WTC11 (cell line): ENCODE data around the gene EIF1B.

ENCODE experiments used
- GABPB1 ChIP-seq: sonication (generic); formaldehyde crosslinking; IDR thresholded peaks from 2 replicates; pipeline ENCODE4 v1.8.1; 2023; ENCODE audit warnings: mild to moderate bottlenecking, missing genetic modification reagents
- IRF2 ChIP-seq: sonication (generic); formaldehyde crosslinking; IDR thresholded peaks from 2 replicates; pipeline ENCODE4 v1.8.0; 2022; ENCODE audit warnings: low read depth, missing genetic modification reagents, borderline replicate concordance
- TEAD1 ChIP-seq: sonication (generic); formaldehyde crosslinking; IDR thresholded peaks from 2 replicates; pipeline ENCODE4 v1.8.0; 2022; ENCODE audit warnings: mild to moderate bottlenecking, missing genetic modification reagents
- TEAD4 ChIP-seq: sonication (generic); formaldehyde crosslinking; IDR thresholded peaks from 2 replicates; pipeline ENCODE4 v1.8.0; 2022; ENCODE audit warnings: mild to moderate bottlenecking, missing genetic modification reagents
- ZBTB21 ChIP-seq: sonication (generic); formaldehyde crosslinking; IDR thresholded peaks from 2 replicates; pipeline ENCODE4 v1.8.1; 2023; ENCODE audit warnings: mild to moderate bottlenecking, missing genetic modification reagents, borderline replicate concordance
- TF ChIP-seq, protein P1 (sequence below): fragments of 200-600 bp; IDR thresholded peaks from 2 replicates; pipeline ENCODE4 v1.8.0; 2022; ENCODE audit warnings: antibody characterized with exemption
- TF ChIP-seq, protein P2 (sequence below): sonication (generic); formaldehyde crosslinking; IDR thresholded peaks from 2 replicates; pipeline ENCODE4 v1.8.0; 2022; ENCODE audit warnings: mild to moderate bottlenecking, missing genetic modification reagents
- TF ChIP-seq, protein P3 (sequence below): sonication (generic); formaldehyde crosslinking; IDR thresholded peaks from 2 replicates; pipeline ENCODE4 v1.8.1; 2023; ENCODE audit warnings: mild to moderate bottlenecking, moderate library complexity, missing genetic modification reagents
- TF ChIP-seq, protein P4 (sequence below): sonication (generic); formaldehyde crosslinking; conservative IDR thresholded peaks from 2 replicates; pipeline ENCODE4 v1.8.1; 2022; ENCODE audit warnings: mild to moderate bottlenecking, missing genetic modification reagents
- TF ChIP-seq, protein P5 (sequence below): sonication (generic); formaldehyde crosslinking; IDR thresholded peaks from 2 replicates; pipeline ENCODE4 v1.8.0; 2022; ENCODE audit warnings: mild to moderate bottlenecking, missing genetic modification reagents
- TF ChIP-seq, protein P6 (sequence below): sonication (generic); formaldehyde crosslinking; conservative IDR thresholded peaks from 2 replicates; pipeline ENCODE4 v1.8.1; 2023; ENCODE audit warnings: mild to moderate bottlenecking, low read depth, missing genetic modification reagents, moderate library complexity
- TF ChIP-seq, protein P7 (sequence below): sonication (generic); formaldehyde crosslinking; IDR thresholded peaks from 2 replicates; pipeline ENCODE4 v1.8.1; 2023; ENCODE audit warnings: mild to moderate bottlenecking, missing genetic modification reagents
- TF ChIP-seq, protein P8 (sequence below): sonication (generic); formaldehyde crosslinking; IDR thresholded peaks from 2 replicates; pipeline ENCODE4 v1.8.1; 2022; ENCODE audit warnings: low read depth, mild to moderate bottlenecking, moderate library complexity, missing genetic modification reagents, borderline replicate concordance

DNA sequence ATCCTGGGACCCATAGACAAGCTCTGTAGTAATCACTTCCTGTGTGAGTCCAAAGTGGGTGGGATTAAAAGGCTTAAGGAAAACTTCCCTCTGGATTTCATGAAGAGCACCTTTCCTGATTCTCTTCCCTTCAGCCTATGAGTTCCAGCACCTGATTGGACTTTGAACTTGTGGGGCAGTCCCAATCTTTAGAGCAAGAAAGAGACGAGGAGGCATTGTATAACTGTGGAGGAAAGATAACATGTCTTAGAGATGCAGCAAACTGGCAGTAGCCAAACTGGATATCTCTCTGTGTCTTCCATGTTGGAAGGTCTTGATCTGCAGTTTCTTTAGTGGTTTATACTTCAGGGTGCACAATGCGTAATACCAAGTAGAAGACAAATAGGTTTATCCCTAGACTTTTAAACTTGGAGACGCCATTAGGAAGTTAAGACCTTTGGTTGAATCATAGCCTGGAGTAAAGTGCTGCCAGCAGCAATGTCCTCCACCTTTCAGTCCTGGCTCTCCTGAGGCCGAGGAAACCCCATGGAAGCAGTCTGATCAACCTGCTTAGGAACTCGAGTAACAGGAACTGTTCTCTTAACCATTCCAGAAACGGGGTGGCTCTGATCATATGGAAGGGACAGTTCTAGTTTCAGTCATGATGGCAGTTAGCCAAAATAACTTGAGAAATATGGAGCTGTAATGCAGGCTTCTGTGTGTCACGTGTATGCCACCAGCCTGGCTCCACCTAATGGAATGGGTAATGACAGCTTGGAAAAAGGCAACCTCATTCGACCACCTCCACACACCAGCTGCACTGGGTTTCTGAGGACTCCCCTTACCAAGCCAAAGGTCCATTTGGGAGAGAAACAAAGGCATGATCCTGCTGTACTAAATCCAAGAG lies 4.7 kb downstream of the EIF1B start:
- TF ChIP-seq, protein P1, sequence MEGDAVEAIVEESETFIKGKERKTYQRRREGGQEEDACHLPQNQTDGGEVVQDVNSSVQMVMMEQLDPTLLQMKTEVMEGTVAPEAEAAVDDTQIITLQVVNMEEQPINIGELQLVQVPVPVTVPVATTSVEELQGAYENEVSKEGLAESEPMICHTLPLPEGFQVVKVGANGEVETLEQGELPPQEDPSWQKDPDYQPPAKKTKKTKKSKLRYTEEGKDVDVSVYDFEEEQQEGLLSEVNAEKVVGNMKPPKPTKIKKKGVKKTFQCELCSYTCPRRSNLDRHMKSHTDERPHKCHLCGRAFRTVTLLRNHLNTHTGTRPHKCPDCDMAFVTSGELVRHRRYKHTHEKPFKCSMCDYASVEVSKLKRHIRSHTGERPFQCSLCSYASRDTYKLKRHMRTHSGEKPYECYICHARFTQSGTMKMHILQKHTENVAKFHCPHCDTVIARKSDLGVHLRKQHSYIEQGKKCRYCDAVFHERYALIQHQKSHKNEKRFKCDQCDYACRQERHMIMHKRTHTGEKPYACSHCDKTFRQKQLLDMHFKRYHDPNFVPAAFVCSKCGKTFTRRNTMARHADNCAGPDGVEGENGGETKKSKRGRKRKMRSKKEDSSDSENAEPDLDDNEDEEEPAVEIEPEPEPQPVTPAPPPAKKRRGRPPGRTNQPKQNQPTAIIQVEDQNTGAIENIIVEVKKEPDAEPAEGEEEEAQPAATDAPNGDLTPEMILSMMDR: no peak
- TF ChIP-seq, protein P2, sequence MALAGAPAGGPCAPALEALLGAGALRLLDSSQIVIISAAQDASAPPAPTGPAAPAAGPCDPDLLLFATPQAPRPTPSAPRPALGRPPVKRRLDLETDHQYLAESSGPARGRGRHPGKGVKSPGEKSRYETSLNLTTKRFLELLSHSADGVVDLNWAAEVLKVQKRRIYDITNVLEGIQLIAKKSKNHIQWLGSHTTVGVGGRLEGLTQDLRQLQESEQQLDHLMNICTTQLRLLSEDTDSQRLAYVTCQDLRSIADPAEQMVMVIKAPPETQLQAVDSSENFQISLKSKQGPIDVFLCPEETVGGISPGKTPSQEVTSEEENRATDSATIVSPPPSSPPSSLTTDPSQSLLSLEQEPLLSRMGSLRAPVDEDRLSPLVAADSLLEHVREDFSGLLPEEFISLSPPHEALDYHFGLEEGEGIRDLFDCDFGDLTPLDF (CRISPR knock-in tag): no peak
- TF ChIP-seq, protein P3, sequence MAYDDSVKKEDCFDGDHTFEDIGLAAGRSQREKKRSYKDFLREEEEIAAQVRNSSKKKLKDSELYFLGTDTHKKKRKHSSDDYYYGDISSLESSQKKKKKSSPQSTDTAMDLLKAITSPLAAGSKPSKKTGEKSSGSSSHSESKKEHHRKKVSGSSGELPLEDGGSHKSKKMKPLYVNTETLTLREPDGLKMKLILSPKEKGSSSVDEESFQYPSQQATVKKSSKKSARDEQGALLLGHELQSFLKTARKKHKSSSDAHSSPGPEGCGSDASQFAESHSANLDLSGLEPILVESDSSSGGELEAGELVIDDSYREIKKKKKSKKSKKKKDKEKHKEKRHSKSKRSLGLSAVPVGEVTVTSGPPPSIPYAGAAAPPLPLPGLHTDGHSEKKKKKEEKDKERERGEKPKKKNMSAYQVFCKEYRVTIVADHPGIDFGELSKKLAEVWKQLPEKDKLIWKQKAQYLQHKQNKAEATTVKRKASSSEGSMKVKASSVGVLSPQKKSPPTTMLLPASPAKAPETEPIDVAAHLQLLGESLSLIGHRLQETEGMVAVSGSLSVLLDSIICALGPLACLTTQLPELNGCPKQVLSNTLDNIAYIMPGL (CRISPR knock-in tag): no peak
- TF ChIP-seq, protein P4, sequence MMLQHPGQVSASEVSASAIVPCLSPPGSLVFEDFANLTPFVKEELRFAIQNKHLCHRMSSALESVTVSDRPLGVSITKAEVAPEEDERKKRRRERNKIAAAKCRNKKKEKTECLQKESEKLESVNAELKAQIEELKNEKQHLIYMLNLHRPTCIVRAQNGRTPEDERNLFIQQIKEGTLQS (CRISPR knock-in tag): no peak
- TF ChIP-seq ZBTB21: no peak
- TF ChIP-seq, protein P5, sequence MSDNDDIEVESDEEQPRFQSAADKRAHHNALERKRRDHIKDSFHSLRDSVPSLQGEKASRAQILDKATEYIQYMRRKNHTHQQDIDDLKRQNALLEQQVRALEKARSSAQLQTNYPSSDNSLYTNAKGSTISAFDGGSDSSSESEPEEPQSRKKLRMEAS: no peak
- no peak for TF ChIP-seq TEAD4 (CRISPR knock-in tag)
- TF ChIP-seq GABPB1 (CRISPR knock-in tag): no peak
- TF ChIP-seq, protein P6, sequence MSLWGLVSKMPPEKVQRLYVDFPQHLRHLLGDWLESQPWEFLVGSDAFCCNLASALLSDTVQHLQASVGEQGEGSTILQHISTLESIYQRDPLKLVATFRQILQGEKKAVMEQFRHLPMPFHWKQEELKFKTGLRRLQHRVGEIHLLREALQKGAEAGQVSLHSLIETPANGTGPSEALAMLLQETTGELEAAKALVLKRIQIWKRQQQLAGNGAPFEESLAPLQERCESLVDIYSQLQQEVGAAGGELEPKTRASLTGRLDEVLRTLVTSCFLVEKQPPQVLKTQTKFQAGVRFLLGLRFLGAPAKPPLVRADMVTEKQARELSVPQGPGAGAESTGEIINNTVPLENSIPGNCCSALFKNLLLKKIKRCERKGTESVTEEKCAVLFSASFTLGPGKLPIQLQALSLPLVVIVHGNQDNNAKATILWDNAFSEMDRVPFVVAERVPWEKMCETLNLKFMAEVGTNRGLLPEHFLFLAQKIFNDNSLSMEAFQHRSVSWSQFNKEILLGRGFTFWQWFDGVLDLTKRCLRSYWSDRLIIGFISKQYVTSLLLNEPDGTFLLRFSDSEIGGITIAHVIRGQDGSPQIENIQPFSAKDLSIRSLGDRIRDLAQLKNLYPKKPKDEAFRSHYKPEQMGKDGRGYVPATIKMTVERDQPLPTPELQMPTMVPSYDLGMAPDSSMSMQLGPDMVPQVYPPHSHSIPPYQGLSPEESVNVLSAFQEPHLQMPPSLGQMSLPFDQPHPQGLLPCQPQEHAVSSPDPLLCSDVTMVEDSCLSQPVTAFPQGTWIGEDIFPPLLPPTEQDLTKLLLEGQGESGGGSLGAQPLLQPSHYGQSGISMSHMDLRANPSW (CRISPR knock-in tag): no peak
- TF ChIP-seq, protein P7, sequence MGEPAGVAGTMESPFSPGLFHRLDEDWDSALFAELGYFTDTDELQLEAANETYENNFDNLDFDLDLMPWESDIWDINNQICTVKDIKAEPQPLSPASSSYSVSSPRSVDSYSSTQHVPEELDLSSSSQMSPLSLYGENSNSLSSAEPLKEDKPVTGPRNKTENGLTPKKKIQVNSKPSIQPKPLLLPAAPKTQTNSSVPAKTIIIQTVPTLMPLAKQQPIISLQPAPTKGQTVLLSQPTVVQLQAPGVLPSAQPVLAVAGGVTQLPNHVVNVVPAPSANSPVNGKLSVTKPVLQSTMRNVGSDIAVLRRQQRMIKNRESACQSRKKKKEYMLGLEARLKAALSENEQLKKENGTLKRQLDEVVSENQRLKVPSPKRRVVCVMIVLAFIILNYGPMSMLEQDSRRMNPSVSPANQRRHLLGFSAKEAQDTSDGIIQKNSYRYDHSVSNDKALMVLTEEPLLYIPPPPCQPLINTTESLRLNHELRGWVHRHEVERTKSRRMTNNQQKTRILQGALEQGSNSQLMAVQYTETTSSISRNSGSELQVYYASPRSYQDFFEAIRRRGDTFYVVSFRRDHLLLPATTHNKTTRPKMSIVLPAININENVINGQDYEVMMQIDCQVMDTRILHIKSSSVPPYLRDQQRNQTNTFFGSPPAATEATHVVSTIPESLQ: no peak
- TF ChIP-seq IRF2 (CRISPR knock-in tag): no peak
- TF ChIP-seq, protein P8, sequence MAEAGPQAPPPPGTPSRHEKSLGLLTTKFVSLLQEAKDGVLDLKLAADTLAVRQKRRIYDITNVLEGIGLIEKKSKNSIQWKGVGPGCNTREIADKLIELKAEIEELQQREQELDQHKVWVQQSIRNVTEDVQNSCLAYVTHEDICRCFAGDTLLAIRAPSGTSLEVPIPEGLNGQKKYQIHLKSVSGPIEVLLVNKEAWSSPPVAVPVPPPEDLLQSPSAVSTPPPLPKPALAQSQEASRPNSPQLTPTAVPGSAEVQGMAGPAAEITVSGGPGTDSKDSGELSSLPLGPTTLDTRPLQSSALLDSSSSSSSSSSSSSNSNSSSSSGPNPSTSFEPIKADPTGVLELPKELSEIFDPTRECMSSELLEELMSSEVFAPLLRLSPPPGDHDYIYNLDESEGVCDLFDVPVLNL: no peak
- TF ChIP-seq TEAD1 (CRISPR knock-in tag): no peak
